Measurements from ENCODE around the gene HIF3A.
"Not testable (repeated sequence)": the region's sequence is repeated elsewhere in the genome, so short reads cannot be mapped to it uniquely, and the experiment has no call there.

The HIF3A gene

DNA sequence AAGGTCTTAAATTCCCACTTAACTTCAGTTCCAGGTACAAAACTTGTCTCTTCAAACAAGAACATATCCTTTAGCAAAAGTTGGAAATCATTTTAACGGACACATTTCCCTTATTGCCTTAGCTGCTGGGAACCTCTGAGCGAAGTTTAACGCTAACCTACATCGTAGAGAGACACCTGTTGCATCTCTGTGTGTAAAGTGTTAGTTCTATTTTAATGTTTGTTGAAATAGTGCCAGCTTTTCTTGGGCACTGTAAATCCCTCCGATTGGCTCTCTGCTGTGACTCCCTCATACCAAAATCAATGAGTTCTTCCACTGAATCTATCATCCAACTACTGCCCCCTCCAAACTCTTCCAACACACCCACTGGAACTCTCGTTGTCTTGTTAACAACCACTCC is 2.3 kb upstream of the HIF3A start:
- DNase-seq: no peak

DNA sequence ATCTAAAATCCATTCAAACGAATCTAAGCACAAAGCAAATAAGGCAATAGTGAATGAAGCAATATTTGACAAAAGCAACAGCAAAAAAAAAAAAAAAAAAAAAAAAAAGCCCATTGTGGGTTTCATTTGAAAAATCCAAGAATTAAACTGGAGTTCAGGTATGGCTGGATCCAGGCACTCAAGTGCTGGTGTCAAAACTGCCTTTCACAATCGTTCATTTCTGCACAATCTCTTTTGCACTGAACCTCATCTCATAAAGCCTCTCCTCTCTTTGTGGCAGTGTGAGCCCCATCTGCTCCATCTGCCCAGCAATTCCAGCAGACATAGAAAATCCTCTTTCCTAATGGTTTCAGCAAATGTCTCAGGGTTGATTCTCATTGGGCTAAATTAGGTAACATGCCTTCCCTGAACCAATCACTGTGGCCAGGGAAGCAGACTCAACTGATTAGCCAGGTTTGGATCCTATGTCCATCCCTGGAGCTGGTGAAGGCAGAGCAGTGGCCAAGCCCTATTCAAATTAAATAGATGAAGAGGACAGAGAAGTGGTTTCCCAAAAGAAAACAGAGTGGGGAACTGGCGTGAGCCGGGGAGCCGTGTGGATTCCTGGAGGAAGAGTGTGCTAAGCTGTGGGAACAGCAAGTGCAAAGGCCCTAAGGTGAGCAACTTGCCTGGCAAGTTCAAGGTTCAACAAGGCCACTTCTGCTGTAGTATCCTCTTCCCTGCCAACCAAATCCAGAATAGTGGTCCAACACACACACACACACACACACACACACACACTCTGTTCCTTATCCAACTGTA is 1.2 kb upstream of the HIF3A start:
- no peak for DNase-seq

- DNase-seq: no peak
Measured at GRCh38 chr19:46296202-46296480, 701 bp upstream of the HIF3A start.

DNA sequence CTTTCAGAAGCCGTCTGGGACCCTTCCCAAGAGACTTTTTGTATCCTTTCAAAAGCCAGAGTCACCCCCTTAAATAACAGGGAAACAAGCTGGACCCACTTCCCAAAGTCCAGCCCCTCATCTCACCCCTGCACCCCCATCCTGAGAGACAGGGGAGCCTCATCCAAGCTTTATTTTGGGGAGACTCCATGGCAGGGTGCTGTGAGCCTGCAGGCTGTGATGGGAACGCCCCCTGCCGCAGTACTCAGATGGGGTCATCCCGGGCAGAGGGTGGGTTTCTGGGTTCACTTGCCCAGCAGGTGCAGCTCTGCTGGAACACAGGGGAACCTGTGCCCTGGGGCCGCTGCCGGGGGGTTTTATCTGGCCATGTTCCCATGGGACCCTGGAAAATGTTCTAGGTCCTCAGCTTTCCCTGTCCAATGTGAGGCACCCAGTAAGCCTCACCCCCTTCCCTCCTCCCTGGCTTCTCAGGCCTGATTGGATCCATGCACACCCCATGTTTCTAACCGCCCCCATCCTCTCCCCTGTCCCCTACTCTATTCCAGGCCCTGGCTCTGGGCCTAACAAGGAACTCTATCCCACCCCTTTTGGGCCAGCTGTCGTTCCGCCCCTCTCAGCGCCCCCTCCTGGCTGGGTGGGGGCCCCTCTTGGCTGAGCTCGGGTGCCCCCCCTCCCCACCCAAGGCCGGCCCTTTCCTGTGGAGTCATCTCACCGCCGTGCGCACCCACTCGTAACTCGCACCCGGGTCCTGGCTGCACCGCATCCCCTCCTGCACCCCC is 1.0 kb downstream of the HIF3A start:
- DNase-seq: no peak

- DNase-seq: no peak
Measured at GRCh38 chr19:46298479-46299003, 1.7 kb downstream of the HIF3A start.

DNA sequence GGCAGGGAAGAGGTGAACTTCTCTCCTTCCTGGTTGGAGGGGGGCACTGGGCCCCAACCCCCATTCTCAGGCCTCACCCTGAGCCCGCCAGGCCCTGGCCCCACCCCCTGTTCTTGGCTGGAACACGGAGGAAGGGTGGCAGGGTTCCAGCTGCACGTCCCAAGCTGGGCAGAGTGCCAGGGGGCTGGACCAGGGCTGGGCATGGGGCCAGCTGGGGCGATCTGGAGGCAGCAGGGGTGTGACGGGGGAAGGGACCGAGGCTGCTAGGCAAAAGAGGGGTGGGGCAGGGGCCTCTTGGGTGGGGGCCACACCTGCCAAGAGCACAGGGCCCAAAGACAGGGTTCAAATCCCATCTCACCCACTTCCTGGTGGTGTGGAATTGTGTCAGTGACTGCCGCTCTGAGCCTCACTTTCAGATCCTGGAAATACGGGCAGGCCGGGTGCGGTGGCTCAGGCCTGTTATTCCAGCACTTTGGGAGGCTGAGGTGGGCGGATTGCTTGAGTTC is 2.2 kb downstream of the HIF3A start:
- peak; percentile 58 for DNase-seq

DNA sequence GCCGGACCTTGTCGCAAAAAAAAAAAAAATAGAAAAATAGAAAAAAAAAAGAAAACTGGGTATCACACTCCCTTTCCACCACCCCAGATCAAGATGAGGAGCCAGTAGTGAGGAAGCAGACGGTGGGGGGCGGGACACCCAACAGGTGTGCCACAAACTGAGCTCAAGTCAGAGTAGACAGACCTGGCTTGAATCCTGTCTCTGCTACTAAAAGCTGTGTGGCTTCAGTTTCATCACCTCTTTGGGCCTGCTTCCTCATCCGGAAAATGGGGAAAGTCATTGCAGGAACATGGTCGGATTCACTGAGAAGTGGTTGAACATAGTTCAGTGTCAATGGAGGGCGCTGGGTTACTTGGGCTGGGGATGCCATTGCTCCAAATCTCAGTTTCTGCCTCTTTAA is 2.9 kb downstream of the HIF3A start:
- DNase-seq: no peak

- DNase-seq: no peak
Measured at GRCh38 chr19:46303322-46303690, 6.5 kb downstream of the HIF3A start.

GRCh38 chr19:46303691-46304397 is 7.0 kb downstream of the HIF3A start:
- DNase-seq: no peak

DNA sequence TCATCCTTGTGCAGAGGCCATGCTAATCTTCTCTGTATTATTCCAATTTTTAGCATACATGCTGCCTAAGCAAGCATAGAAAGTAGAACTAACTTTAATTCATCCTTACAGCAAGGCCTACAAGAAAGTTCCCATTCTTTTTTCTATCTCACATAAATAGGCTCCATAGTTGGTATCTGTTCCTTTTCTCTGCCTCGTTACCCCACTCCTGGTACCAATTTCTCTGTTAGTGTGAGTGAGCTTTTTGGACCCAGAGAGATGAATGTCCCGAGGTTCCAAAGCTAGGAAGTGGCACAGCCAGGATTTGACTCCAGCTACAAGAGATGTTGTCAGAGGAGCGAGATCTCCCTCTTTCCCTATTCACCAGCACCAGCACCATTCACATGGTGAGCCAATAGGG is 9.7 kb downstream of the HIF3A start:
- DNase-seq: no peak

DNA sequence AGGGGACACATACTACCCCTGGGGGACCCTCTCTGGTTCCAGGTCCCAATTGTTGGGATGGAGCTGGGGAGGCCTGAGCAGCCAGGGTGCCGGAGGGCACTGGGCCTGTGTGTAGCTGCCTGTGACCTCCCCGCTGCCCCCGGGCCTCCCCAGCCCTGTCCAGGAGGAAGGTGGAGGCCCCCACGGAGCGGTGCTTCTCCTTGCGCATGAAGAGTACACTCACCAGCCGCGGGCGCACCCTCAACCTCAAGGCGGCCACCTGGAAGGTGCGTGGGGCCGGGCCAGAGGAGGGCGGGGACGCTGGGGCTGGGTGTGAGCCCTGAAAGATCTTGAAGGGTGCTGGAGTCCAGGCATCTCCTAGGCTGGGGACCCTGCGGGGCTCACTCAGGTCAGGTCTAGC is 11.7 kb downstream of the HIF3A start:
- no peak for DNase-seq

- DNase-seq: no peak
Measured at GRCh38 chr19:46309056-46309455, 12.2 kb downstream of the HIF3A start.

- no peak for DNase-seq
Measured at GRCh38 chr19:46311444-46311843, 14.6 kb downstream of the HIF3A start.

DNA sequence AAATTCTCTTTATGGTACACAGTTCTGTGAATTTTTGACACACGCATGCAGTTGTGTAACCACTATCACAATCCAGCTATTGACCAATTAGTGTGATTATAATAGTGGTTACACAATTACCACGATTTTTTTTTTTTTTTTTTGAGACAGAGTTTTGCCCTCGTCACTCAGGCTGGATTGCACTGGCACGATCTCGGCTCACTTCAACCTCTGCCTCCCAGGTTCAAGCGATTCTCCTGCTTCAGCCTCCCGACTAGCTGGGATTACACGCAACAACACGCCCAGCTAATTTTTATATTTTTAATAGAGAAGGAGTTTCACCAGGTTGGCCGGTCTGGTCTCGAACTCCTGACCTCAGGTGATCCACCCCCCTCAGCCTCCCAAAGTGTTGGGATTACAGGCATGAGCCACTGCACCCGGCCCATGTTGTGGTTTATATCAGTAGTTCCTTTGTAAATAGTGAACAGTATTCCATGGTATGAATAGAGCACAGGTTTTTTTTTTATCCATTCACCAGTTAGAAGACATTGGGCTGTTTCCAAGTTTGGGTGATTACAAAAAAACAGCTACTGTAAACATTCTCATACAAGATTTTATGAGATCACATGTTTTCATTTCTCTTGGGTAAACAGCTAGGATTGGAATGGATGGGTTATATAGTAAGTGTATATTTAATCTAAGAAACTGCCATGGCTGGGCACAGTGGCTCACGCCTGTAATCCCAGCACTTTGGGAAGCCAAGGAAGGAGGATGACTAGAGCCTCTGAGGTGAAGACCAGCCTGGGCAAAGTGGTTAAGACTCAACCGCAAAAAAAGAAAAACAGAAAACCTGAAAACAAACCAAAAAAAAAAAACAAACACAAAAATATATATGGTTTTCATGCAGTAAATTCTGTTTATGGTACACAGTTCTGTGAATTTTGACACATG is 17.0 kb downstream of the HIF3A start:
- not testable (repeated sequence) for DNase-seq

DNA sequence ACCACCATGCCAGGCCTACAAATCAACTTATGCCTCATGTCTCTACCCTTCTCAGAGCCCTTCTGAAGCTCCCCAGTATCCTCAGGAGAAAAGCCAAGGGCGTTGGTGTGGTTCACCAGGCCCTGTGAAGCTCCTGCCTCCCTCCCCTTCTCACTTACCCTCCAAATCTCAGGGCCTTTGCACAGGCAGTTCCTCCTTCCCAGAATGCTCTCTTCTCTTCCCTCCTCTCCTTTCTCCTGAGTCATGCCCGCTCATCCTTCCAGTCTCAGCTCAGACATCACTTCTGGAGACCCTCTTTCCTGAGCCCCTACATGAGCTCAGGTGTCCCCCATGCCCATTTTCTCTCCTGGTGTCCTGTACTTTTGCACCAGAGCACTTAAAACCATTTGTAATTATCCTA is 20.5 kb downstream of the HIF3A start:
- DNase-seq: no peak

DNA sequence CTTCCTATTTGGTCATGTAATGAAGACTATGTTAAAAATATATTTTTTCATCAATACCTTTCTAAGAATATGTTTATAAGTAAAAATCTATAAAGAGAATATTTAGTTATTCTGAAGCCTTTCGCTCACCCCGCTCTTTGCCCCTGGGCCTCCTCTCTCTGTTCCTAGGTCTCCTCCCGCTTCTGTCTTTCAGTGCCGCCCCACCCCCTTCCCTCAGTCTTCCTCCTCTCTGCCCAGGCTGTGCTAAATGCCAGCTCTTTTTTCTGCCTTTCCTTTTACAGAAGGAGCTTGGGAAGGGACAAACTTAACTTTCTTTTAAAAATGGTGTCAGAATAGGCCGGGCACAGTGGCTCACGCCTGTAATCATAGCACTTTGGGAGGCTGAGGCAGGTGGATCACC is 22.8 kb downstream of the HIF3A start:
- DNase-seq: no peak

DNA sequence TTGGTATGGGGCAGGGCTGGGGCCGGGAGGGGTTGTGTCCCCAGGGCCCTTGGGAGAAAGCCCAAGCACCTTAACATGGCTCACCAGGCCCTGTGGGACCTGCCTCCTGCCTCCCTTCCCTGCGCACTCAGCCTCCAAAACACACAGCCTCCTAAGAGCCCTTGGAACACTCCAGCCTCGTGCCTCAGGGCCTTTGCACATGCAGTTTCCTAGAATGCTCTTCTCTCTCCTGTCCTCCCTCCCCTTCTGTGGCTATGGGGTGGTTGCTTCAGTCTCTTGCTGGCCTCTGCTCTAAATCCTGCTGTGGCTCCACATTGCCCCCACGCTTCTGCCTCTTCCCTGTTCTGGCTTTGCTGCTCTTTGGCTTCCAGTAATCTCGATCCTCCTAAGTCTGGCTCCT is 23.7 kb downstream of the HIF3A start:
- no peak for DNase-seq

- DNase-seq: no peak
Measured at GRCh38 chr19:46321653-46322052, 24.8 kb downstream of the HIF3A start.

- DNase-seq: not testable (repeated sequence)
Measured at GRCh38 chr19:46323227-46323626, 26.4 kb downstream of the HIF3A start.

DNA sequence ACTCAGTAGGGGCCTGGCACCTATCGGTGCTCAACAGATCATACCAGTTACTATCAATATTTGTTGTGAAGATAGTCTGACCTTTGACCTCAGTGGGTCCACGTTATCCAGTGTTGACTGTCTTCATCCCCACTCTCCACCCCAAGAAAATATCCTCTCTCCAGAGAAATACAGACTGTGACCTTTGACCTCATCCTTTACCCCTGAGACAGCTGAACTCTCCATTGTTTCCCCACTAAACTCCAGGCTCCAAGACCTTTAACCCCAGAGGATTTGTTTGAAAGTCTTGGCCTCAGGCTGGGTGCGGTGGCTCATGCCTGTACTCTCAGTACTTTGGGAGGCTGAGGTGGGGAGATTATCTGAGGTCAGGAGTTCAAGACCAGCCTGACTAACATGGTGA is 27.4 kb downstream of the HIF3A start:
- no peak for DNase-seq

DNA sequence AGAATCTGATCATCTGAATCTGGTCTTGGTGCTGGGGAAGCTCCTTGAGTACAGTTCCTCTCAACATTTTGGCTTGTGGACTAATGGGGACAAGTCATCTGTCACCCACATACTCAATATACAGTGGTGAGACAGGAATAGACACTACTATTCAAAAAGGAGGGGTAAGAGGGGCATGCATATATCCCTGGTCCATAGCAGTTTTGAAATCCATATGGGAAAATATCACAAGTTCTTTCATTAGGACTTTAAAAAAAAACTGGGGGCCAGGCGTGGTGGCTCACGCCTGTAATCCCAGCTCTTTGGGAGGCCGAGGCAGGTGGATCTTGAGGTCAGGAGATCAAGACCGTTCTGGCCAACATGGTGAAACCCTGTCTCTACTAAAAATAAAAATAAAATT is 29.8 kb downstream of the HIF3A start:
- no peak for DNase-seq

DNA sequence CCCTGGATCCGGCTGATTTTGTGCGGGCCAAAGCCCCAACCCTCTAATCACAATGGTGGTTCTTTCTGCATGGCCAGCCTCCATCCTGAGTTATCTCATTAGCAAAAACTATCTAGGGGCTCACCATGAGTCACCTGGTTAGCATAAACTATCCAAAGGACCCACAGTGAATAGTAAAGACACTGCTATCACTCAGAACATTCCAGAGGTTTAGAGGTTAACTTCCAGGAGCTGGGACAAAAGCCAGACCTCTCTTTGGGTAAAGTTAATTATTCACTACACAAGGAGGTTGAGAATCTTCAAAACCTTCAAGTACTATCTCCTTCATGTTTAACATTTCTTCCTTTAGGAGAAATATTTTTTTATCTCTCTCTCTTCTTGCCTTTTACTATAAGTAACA is 31.2 kb downstream of the HIF3A start:
- DNase-seq: peak; percentile 22
